K562 (cell line): Measurements from ENCODE around the gene TIAL1. TPM values are rescaled to one million over a fixed set of nuclear protein-coding genes. Genes with fewer than 3 reads are reported as not detected.

Source experiments
- BCOR ChIP-seq: fragments of 450-650 bp; IDR thresholded peaks from 2 replicates; pipeline ENCODE4 v1.6.1; 2016
- CCNT2 ChIP-seq: IDR thresholded peaks from 2 replicates; pipeline ENCODE4 v1.6.1; 2011; ENCODE audit warnings: borderline replicate concordance, low read depth, mild to moderate bottlenecking, moderate library complexity, mixed read lengths, low read length; ENCODE audit not compliant: insufficient read length; ENCODE audit errors: extremely low read depth
- CGGBP1 ChIP-seq: fragments of 250-450 bp; sonication (Bioruptor Pico); IDR thresholded peaks from 2 replicates; pipeline ENCODE4 v1.9.0; 2021; ENCODE audit warnings: mild to moderate bottlenecking
- DPF2 ChIP-seq: fragments of 450-650 bp; IDR thresholded peaks from 2 replicates; pipeline ENCODE4 v1.6.1; 2016
- ETS1 ChIP-seq: conservative IDR thresholded peaks from 2 replicates; pipeline ENCODE4 v1.6.1; 2011; ENCODE audit warnings: low read depth, mild to moderate bottlenecking, low read length; ENCODE audit not compliant: control insufficient read depth
- MNT ChIP-seq, 2 experiments: fragments of 450-650 bp; conservative IDR thresholded peaks; 2 replicates each; pipeline ENCODE4 v1.6.1; 2017; ENCODE audit warnings: mild to moderate bottlenecking in 2 of 2, moderate library complexity in 2 of 2
- MTA2 ChIP-seq: fragments of 450-650 bp; IDR thresholded peaks from 2 replicates; pipeline ENCODE4 v1.6.1; 2016; ENCODE audit warnings: low read depth
- MYNN ChIP-seq, 2 experiments: sonication (generic); formaldehyde crosslinking in 1 of 2; IDR thresholded peaks; 2 replicates each; pipeline versions ENCODE4 v1.5.0 to v1.6.1; 2016 to 2020; ENCODE audit warnings: antibody characterized with exemption in 1 of 2, missing genetic modification reagents in 1 of 2
- NCOR1 ChIP-seq: fragments of 450-650 bp; IDR thresholded peaks from 2 replicates; pipeline ENCODE4 v1.6.1; 2016; ENCODE audit warnings: mild to moderate bottlenecking, moderate library complexity
- RFX7 ChIP-seq: fragments of 250-450 bp; sonication (Bioruptor Pico); IDR thresholded peaks from 2 replicates; pipeline ENCODE4 v1.5.1; 2021; ENCODE audit warnings: mild to moderate bottlenecking
- SMAD3 ChIP-seq: fragments of 450-650 bp; formaldehyde crosslinking; conservative IDR thresholded peaks from 2 replicates; pipeline ENCODE4 v1.4.0; 2020; ENCODE audit warnings: mild to moderate bottlenecking
- SMARCE1 ChIP-seq: fragments of 450-650 bp; IDR thresholded peaks from 2 replicates; pipeline ENCODE4 v1.7.1; 2016; ENCODE audit warnings: mild to moderate bottlenecking
- SPI1 ChIP-seq: IDR thresholded peaks from 2 replicates; pipeline ENCODE4 v1.6.1; 2011; ENCODE audit warnings: low read depth, low read length, control low read depth, borderline replicate concordance
- TEAD4 ChIP-seq, 2 experiments: sonication (generic) in 1 of 2; formaldehyde crosslinking in 1 of 2; IDR thresholded peaks; 2 replicates each; pipeline versions ENCODE4 v1.6.1 to v1.8.0; 2012 to 2022; ENCODE audit warnings: borderline replicate concordance in 1 of 2, inconsistent platforms in 1 of 2, low read length in 1 of 2, mild to moderate bottlenecking in 1 of 2, missing genetic modification reagents in 1 of 2
- ZFX ChIP-seq: sonication (generic); formaldehyde crosslinking; IDR thresholded peaks from 2 replicates; pipeline ENCODE4 v1.8.0; 2022; ENCODE audit warnings: mild to moderate bottlenecking, missing genetic modification reagents, moderate library complexity
- ZNF316 ChIP-seq: fragments of 450-650 bp; IDR thresholded peaks from 2 replicates; pipeline ENCODE4 v1.6.1; 2016
- polyA plus RNA-seq, 8 experiments: library from polyadenylated mRNA; depleted of rRNA in 4 of 8; stranded (reverse) in 5 of 8; unstranded in 3 of 8; fragments of >200 nt; fragmentation: Nextera tagmentation in 2 of 8; fragmentation: Illumina TruSeq in 1 of 8; extraction: Ambion mirVana in 2 of 8; extraction: Trizol in 1 of 8; gene quantifications; 2 replicates each; pipeline versions ENCODE4 v1.2.1 to v1.2.3, GENCODE V29; 2011 to 2014; ENCODE audit warnings: inconsistent platforms in 1 of 8, missing spikeins in 1 of 8
- total RNA-seq, 7 experiments: library from RNA; depleted of rRNA in 6 of 7; stranded (reverse); fragments of >200 nt in 6 of 7; fragmentation: Illumina TruSeq in 2 of 7; extraction: Trizol in 2 of 7; gene quantifications; 2 replicates each; pipeline versions ENCODE4 v1.2.1 to v1.2.3, GENCODE V29; 2011 to 2021; ENCODE audit warnings: low replicate concordance in 1 of 7
- TF ChIP-seq, protein P1 (sequence below), 2 experiments: IDR thresholded peaks; 2 replicates each; pipeline ENCODE4 v1.6.1; 2012; ENCODE audit warnings: improper control_type of control experiment in 2 of 2, low read depth in 2 of 2, low read length in 2 of 2, borderline replicate concordance in 1 of 2
- TF ChIP-seq, protein P2 (sequence below): sonication (generic); formaldehyde crosslinking; IDR thresholded peaks from 2 replicates; pipeline ENCODE4 v1.8.1; 2023; ENCODE audit warnings: mild to moderate bottlenecking, missing genetic modification reagents

Gene TIAL1
- total and polyA plus RNA-seq, 9 of the 15 experiments (the other 6 are each of a cell fraction or from before 2014, with no cell fraction given) = 22.5 to 126 (median 58.2) TPM

DNA sequence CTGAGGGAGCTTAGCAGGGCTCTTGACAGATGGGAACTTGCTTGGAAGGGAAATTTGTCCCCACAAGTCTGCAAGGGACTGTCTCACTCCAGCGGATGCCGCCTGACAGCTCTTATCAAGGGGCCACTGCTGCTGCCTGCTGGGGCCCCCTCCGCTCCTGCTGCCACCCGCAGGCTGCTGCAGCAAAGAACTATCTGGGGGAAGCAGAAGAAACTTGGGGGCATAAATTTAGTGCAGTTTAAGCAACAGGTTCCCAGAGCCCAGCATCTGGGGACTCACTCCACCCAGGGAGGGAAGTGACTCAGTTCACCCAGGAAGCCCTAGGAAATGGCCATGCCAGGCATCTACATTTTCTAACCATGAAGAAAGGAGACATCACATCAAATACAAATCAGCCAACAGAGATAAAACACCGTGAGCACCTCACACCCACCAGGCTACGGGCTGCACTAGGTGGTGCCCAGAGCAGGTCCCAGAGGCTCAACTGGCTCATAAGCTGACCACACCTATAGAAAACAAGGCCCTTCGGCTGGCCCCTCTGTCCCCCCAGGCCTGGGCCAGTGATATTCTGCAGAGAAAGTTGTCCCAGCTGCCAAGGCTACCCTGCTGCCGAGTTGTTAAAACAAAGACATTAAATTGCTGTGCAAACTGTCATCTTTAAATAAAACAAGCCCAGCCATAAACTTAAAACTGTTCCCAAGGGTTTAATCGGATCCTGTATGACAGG, 58.0 kb downstream of the TIAL1 start (continued):
- TF ChIP-seq SMAD3 (no peak), MYNN (IDR thresholded peaks at IDR 0.05) (peak; percentile 49; the same call in 1 of the 2 replicates), MYNN (CRISPR knock-in tag; IDR thresholded peaks at IDR 0.05) (no peak), ZFX (CRISPR knock-in tag) (peak; percentile 29; the same call in 1 of the 2 replicates), CGGBP1 (CRISPR knock-in tag) (no peak), RFX7 (no peak), SMARCE1 (0 out of 2 replicates have a peak, but pooled peaks have one; percentile 24), ETS1 (peak; percentile 67; the same call in 1 of the 2 replicates), MNT (conservative IDR thresholded peaks at IDR 0.05) (0 out of 4 replicates have a peak, but pooled peaks of 1 of the 2 experiments have one; percentile 29), ZNF316 (no peak), SPI1 (peak; percentile 26; the same call in 1 of the 2 replicates), MTA2 (peak; percentile 42; the same call in 1 of the 2 replicates), NCOR1 (peak; percentile 75), BCOR (0 out of 2 replicates have a peak, but pooled peaks have one; percentile 8), CCNT2 (peak; percentile 28), TEAD4 (IDR thresholded peaks at IDR 0.05; ENCODE audit: low read length) (peak; percentile 62; the same call in 1 of the 2 replicates), TEAD4 (CRISPR knock-in tag; IDR thresholded peaks at IDR 0.05; ENCODE audit: borderline replicate concordance) (no peak), DPF2 (peak; percentile 55; the same call in 1 of the 2 replicates)
- TF ChIP-seq, protein P1, sequence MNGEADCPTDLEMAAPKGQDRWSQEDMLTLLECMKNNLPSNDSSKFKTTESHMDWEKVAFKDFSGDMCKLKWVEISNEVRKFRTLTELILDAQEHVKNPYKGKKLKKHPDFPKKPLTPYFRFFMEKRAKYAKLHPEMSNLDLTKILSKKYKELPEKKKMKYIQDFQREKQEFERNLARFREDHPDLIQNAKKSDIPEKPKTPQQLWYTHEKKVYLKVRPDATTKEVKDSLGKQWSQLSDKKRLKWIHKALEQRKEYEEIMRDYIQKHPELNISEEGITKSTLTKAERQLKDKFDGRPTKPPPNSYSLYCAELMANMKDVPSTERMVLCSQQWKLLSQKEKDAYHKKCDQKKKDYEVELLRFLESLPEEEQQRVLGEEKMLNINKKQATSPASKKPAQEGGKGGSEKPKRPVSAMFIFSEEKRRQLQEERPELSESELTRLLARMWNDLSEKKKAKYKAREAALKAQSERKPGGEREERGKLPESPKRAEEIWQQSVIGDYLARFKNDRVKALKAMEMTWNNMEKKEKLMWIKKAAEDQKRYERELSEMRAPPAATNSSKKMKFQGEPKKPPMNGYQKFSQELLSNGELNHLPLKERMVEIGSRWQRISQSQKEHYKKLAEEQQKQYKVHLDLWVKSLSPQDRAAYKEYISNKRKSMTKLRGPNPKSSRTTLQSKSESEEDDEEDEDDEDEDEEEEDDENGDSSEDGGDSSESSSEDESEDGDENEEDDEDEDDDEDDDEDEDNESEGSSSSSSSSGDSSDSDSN (IDR thresholded peaks at IDR 0.05; ENCODE audit: borderline replicate concordance in 1 of 2, low read depth in 2 of 2, low read length in 2 of 2) = peak; percentile 90 to 97; a peak in 3 of 4 replicates
- TF ChIP-seq, protein P2, sequence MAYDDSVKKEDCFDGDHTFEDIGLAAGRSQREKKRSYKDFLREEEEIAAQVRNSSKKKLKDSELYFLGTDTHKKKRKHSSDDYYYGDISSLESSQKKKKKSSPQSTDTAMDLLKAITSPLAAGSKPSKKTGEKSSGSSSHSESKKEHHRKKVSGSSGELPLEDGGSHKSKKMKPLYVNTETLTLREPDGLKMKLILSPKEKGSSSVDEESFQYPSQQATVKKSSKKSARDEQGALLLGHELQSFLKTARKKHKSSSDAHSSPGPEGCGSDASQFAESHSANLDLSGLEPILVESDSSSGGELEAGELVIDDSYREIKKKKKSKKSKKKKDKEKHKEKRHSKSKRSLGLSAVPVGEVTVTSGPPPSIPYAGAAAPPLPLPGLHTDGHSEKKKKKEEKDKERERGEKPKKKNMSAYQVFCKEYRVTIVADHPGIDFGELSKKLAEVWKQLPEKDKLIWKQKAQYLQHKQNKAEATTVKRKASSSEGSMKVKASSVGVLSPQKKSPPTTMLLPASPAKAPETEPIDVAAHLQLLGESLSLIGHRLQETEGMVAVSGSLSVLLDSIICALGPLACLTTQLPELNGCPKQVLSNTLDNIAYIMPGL (CRISPR knock-in tag) = no peak
